Measurements from ENCODE around the gene PARM1.
"Not testable (repeated sequence)": the region's sequence is repeated elsewhere in the genome, so short reads cannot be mapped to it uniquely, and the experiment has no call there.

PARM1 gene

GRCh38 chr4:74983253-74983635 lies 50.3 kb downstream of the PARM1 start:
- no peak for DNase-seq (ENCODE audit: low read depth)

- DNase-seq (ENCODE audit: low read depth), result no peak
These were observed 57.5 kb downstream of the PARM1 start for GRCh38 chr4:74990276-74990875.

- DNase-seq (ENCODE audit: low read depth), result not testable (repeated sequence)
These were observed 61.5 kb downstream of the PARM1 start for GRCh38 chr4:74994436-74994835.

GRCh38 chr4:74996996-74997395 lies 64.1 kb downstream of the PARM1 start:
- DNase-seq (ENCODE audit: low read depth), result no peak

- no peak for DNase-seq (ENCODE audit: low read depth)
These were observed 65.2 kb downstream of the PARM1 start for GRCh38 chr4:74997948-74998729.

GRCh38 chr4:74999714-75000309 lies 66.9 kb downstream of the PARM1 start:
- no peak for DNase-seq (ENCODE audit: low read depth)

- no peak for DNase-seq (ENCODE audit: low read depth)
These were observed 69.0 kb downstream of the PARM1 start for GRCh38 chr4:75001871-75002270.

- no peak for DNase-seq (ENCODE audit: low read depth)
These were observed 69.5 kb downstream of the PARM1 start for GRCh38 chr4:75002381-75002780.

- no peak for DNase-seq (ENCODE audit: low read depth)
These were observed 71.1 kb downstream of the PARM1 start for GRCh38 chr4:75003979-75004378.

- DNase-seq (ENCODE audit: low read depth), result no peak
These were observed 72.1 kb downstream of the PARM1 start for GRCh38 chr4:75004755-75005668.

GRCh38 chr4:75005727-75006126 lies 72.8 kb downstream of the PARM1 start:
- no peak for DNase-seq (ENCODE audit: low read depth)

GRCh38 chr4:75007891-75008290 lies 75.0 kb downstream of the PARM1 start:
- no peak for DNase-seq (ENCODE audit: low read depth)

- DNase-seq (ENCODE audit: low read depth), result no peak
These were observed 76.2 kb downstream of the PARM1 start for GRCh38 chr4:75009138-75009537.

- no peak for DNase-seq (ENCODE audit: low read depth)
These were observed 78.3 kb downstream of the PARM1 start for GRCh38 chr4:75011131-75011795.

GRCh38 chr4:75015627-75016026 lies 82.7 kb downstream of the PARM1 start:
- DNase-seq (ENCODE audit: low read depth), result no peak

GRCh38 chr4:75016472-75016871 lies 83.6 kb downstream of the PARM1 start:
- DNase-seq (ENCODE audit: low read depth), result no peak

- DNase-seq (ENCODE audit: low read depth), result no peak
These were observed 86.0 kb downstream of the PARM1 start for GRCh38 chr4:75018811-75019479.

- DNase-seq (ENCODE audit: low read depth), result no peak
These were observed 92.5 kb downstream of the PARM1 start for GRCh38 chr4:75025431-75025830.

- no peak for DNase-seq (ENCODE audit: low read depth)
These were observed 95.4 kb downstream of the PARM1 start for GRCh38 chr4:75028196-75028854.

GRCh38 chr4:75030028-75030427 lies 97.1 kb downstream of the PARM1 start:
- DNase-seq (ENCODE audit: low read depth), result no peak

Data from stimulated activated CD8-positive, alpha-beta memory T cell treated with anti-CD3 and anti-CD28 coated beads, Interleukin-15, amount 100 ng/mL, for 24 hours (primary cell).